GOT3 (cell line): ENCODE measurements around the gene ANKAR.
A peak's percentile ranks its signal among the peaks of the same experiment; 100 is the strongest.
"Not testable (repeated sequence)": the region's sequence is repeated elsewhere in the genome, so short reads cannot be mapped to it uniquely, and the experiment has no call there.

Source experiments
- DNase-seq: peaks from one replicate; lab custom pipeline; 2025; ENCODE audit warnings: mixed read lengths; lab: John Stamatoyannopoulos, UW

ANKAR gene

DNA sequence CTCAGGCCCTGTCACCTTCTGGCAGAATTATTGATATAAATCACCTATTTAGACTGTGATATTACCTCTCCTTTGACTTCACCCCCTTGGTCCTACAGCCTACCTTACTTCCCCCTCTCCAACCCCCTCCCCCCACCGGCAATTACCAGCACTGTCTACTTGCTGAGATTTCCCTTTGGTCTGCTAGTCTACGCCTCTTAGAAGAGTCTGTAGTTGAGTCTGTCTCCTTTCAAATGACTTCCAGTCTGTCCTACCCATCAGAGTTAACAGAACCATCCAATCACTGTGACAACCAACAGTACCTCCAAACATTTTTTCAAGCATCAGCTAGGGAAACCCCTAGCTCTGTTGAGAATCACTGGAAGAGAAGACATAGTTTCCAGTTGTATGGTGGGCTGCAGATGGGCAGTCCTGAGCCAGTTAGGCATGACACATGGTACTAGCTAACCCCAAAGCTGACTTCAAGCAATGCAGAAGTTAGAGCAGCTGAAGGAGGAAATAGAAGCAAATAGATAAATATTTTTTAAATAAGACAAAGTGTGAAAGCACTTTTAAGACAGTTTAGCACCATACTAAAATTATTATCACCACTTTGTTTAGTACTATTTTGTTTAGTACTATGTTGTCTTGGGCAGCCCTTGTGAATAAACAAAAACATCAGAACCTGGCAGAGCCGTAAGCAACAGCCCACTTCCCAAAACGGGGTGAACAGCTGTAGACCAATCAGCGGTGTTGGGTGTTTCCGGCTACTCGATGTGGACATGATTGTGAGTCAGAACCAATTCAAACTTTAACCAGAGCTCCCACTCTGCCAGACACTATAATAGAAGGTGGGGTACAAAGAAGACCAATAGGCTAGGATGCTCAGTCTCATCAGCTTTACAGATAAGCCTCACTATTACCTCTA is 15.9 kb upstream of the ANKAR start:
- no peak for DNase-seq

DNA sequence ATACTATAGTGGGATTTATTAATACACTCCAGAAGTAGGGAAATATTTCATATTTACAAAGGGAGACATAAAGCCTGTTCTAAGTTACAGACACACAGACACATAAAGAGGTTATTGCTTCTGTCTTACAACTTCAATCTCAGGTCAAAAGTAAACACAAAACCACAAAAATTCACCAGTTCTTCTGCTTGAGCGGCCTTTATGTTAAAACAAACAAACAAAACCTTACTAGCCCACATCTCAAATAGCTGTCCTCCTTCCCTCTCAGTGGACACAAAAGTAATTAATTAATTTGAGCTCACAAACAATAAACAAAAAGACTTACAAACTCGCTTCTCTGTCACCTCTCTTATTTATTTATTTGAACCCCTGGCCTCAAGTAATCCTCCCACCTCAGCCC is 14.7 kb upstream of the ANKAR start:
- no peak for DNase-seq

DNA sequence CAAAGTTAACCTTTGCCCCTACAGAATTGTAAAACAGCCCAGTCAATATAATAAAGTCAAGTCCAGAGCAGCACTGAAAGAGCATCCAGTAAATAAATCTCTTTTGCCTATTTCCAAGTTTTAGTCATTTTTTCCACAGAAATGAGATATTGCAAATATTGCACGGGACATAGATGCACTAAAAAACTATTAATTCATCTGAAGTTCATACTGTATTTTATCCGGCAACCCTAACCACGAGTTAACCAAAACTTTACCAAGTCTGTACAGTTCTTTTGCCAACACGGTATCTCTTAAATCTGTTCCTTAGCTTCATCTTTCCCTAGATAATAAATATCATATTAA is 13.7 kb upstream of the ANKAR start:
- no peak for DNase-seq

DNA sequence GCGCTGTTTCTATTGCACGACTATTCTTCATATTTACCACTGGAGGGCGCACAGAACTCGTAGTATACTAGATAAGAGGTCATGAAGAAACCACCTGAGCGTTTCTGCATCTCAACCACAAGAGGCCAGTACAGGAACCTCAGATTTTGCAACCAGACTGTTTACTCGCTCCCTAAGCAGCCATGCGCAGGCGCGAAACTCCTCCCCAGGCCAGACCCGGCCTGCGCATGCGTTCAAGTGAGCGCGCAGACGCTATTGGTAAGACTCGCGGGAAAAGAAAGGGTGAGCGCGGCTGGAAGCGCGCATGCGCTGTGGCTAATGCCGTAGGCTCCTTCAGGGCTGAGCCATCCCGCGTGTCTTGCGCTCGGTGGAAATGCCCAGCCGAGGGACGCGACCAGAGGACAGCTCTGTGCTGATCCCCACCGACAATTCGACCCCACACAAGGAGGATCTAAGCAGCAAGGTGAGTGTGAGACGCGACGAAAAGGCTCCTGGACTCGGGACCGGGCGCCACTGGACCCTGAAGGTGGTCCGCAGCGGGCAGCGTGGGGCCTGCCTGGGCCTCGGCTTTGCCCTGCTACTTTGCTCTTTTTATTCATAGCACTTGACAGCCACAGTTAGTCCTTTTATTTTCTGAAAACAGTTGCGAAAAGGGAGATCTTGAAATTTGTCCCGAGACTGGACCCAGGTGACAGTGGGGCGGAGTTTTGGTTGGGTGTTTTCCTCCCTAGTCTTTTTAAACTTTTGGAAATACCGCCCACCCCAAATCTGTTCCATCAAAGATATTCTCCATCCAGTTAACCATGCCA is 13.1 kb upstream of the ANKAR start, which contains the start of gene ASNSD1:
ASNSD1 (plus strand) TSS at position 312 of the 809 bp plus-strand sequence. CDS start 4,674 bp downstream, outside the sequence.
- peak; percentile 86 for DNase-seq

DNA sequence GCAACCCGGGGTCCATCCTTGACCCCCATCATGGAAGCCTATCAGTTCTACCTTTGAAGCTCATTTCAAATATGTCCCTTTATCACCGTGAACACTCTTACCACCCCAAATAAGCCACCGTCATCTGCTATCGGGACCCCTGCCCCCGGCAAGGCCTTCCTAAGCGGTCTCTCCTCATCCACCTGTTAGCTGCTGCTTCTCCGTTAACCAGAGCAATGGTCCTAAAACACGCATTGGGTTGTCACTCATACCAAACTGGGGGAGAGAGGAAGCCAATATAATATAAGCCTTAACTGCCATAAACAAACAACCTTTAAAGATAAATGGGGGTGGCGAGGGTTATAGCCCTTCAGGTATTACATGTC is 12.5 kb upstream of the ANKAR start:
- DNase-seq, result no peak

DNA sequence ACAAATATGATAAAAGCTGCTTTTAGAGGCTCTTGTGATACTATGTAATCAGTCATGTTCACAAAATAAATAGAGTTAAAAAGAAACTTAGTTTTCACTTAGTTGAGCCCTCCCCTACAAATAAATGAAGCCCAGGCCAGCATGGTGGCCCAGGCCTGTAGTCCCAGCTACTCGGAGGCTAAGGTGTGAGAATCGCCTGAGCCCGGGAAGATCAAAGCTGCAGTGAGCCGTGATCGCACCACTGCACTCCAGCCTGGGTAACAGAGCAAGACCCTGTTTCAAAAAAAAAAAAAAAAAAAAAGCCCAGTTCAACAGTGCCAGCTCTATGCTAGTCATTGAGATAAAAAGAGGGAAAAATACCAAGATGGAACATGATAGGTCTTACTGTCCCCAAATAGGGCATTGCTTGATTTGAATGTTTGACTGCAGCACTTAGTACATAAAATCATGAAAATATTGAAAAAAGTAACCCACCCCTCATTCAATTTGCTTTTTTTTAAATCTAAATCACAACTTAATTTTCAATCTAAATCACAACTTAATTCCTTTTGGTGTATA is 11.7 kb upstream of the ANKAR start:
- no peak for DNase-seq

- not testable (repeated sequence) for DNase-seq
These were observed 11.2 kb upstream of the ANKAR start for GRCh38 chr2:189663319-189663718.

DNA sequence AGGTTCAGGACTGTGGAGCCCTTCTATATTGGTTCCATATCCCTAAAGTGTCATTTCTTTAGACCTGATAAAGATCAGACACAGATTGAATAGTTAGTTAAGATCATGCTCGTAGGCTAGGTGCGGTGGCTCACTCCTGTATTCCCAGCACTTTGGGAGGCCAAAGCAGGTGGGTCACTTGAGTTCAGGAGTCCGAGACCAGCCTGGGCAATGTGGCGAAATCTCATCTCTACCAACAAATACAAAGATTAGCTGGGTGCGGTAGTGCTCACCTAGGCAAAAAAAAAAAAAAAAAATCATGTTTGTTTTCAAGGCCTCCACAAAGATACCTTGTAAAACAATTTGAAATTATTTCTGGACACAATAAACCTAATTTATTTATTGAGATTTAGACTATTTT is 4.6 kb upstream of the ANKAR start:
- no peak for DNase-seq

DNA sequence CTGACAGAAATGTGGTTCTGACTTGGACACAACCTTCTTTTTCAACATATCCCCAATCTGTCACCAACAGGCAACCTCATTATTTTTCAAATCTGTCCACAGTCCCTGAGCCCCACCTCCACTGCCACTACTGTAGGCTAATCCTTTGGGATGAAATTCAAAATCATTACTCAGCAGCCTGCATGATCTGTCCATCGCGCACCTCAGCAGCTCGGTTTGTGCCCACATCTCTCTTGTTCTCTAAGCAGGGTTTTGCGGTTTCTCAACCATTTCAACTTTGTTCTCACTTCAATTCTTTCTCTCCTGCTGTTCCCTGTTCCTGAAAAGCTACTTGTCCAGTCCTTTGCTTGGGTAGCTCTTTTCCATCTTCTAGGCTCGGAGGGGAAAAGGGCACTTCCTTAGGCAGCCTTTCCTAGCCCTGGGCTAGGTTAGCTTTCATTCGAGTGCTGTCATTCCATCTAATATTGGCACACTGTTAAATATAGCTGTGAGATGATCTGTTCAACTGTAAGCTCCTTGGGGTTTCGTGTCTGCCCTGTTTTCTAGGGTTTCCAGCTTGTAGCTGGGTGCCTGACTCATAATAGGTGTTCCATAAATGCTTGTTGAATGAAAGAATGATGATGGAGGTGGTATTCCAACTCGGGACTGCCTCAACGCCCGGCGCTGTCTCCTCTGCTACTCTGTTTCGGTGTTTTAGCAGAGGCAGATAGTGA is 653 bp upstream of the ANKAR start:
- DNase-seq, result no peak

- DNase-seq, result no peak
These were observed 2.0 kb downstream of the ANKAR start for GRCh38 chr2:189676471-189676870.

DNA sequence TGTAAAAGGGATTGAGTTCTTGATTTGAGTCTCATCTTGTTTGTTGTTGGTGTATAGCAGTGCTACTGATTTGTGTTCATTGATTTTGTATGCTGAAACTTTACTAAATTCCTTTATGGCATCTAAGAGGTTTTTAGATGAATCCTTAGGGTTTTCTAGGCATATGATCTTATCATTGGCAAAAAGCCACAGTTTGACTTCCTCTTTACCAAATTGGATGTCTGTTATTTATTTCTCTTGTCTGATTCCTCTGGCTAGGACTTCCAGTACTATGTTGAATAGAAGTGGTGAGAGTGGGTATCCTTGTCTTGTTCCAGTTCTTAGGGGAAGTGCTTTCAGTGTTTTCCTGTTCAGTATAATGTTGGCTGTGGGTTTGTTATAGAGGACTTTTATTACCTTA is 4.8 kb downstream of the ANKAR start:
- DNase-seq, result no peak

DNA sequence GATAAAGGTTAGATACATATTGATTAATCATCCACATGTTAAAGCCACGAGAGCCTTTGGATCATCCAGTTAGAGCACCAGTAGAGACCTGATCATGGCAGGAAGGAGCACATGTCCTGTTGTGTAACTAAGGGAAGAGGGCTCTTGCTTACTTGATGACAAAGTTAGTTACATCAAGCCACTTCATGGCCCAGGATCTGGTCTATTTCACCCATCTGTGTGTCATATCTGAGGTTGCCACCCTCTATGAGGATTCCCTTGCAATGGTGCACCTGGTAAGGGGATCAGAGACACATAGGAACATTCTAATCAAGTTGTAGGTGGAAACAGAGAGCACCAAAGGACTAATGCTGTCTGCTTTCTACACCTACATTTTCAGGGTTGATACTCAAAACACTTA is 6.7 kb downstream of the ANKAR start:
- DNase-seq, result no peak

- no peak for DNase-seq
These were observed 7.4 kb downstream of the ANKAR start for GRCh38 chr2:189681903-189682302.

- no peak for DNase-seq
These were observed 8.9 kb downstream of the ANKAR start for GRCh38 chr2:189683348-189683747.

DNA sequence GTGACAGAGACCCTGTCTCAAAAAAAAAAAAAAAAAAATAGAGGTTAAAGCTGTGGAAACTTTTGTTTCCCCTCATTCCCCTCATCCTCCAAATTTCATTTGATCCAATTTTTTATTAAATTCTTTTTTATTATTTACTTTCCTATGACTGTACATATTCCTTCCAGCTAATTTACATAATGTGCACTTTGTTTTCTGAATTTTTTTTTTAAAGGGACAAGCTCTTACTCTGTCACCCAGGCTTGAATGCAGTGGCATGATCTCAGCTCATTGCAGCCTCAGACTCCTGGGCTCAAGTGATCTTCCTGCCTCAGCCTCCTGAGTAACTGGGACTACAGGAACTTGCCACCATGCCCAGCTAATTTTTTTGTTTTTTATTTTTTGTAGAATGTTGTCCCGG is 10.3 kb downstream of the ANKAR start:
- no peak for DNase-seq

DNA sequence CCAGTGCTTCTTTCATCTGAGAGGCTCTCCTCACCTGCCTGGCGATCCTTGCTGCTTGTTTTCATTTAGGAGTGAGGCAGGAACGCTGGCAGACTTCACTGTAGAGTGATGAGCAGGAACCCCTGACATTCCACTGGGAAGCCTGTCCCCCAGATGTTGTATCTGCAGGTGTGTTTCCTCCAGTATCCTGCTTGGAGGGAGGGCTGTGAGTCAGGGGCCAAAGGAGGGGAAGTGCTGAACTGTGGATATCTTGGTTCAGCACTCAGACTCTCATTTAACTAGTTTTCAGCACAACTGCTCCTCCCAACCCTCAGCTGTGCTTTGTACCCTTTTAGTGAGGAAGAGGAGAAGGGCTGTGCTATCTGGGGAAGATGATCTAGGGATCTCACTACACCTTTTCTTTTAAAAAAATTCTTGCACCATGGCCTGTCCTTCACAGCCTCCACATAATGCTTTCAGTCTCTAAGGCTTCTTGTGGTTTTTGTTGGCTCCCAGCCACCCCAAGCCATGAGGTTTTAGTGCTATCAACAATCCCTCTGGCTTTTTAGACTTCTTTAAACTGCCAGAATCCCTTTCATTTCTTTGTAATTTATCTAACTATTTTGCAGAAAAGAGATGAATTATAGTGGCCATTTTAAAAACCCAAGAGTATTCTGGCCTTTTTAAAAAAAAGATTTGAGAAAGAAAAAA is 11.2 kb downstream of the ANKAR start:
- DNase-seq, result no peak

DNA sequence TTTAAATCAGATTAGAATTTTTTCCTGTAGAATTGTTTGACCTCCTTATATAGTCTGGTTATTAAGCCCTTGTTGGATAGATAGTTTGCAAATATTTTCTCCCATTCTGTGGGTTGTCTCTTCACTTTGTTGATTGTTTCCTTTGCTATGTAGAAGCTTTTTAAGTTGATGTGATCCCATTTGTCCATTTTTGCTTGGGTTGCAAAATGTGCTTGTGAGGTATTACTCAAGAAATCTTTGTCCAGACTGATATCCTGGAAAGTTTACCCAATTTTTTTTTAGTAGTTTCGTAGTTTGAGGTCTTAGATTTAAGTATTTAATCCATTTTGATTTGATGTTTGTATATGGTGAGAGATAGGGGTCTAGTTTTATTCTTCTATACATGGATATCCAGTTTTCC is 13.3 kb downstream of the ANKAR start:
- DNase-seq, result not testable (repeated sequence)

DNA sequence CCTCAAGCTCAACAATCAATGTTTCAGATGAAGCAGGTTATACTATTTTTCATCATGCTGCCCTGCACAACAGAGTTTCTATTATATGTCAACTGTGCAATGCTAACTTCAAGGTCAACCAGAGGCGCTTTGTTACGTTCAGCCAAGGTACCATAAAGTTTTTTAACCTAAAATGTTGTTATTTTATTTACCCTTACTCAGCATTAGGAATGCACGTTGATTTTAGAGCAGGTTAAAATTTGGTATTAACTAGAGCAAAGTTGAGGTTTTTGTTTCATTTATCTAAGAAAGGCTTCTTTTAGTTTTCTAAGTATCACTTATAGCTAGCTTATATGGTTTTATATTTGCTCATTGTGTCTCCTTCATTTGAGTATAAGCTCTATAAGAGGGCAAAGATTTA is 21.8 kb downstream of the ANKAR start:
- DNase-seq, result no peak

DNA sequence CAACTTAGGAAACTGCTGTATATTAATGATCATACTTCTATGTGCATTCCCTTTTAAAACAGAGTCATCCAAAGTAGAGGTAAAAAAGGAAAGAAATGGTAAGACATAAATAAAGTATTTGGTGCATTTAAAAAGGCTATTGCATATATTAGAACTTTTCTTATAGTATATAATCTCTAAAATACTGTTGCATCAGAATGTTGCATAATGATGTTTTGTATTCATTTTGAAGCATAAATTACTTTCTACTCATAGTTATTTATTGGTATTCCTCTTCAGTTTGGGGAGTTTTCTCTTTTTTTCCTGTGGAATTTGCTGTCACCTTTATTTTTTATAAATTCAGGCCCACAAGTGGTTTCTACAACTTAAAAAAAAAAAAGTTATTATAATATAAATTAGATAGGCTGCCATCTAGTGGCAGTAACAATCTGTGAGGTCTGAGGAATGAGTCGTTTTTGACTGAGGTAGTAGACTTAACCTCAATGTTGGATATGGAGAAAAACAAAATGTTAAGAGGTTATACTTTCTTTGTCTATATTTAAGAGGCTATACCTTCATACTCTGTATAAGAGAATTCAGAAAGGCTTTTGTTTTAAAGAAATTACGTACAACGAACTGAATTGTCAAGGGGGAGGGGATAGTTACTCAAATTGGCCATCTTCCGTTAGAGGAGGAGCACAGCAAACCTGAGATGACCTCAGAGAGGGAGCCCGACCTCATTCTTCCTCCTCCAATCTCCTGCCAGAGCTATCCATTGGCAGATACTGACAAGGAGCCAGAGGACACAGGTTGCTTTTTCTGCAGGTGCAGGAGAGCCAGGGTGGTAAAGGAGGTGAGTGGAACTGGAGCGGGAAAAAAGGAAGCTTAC is 23.8 kb downstream of the ANKAR start:
- no peak for DNase-seq

GRCh38 chr2:189700681-189701080 is 26.2 kb downstream of the ANKAR start:
- DNase-seq, result no peak

DNA sequence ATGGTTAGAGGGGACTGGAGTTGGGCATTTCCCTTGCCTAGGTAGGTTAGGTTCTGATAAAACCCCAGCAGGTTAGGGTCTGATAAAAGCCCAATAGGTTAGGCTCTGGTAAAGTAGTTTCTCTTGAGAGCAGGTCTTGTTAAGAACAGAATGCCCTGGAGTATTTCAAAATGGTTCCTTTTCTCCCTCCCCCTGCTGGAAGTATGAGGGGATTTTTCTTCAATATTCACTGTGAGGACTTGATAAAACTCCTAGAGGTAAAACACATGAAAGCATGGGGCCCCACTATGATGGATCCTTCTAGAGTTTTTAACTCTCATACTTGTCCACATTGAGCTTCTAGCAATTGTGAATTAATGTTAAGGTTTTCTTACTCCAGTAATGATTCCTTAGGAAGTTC is 27.6 kb downstream of the ANKAR start:
- DNase-seq, result no peak
